Measurements from ENCODE around the gene CGNL1.

CGNL1 gene

DNA sequence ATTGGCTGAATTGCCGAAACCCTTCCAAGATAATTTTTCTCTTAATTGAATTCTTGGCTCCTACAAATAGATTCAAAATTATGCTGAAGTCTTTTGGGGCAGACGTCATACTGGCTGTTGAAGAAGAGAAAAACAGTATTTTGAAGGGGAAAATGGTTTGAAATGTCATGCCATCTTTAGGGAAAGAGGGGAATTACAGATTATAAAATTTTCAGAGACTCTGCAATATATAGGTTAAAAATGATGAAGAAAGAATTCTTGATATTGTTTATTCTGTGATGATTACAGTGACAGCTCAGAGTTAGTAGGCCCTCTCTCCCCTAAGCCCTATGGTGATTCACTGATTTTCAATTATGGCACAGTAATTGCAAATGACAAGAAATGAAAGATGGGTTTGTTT, 86.1 kb downstream of the CGNL1 start:
- no peak for DNase-seq

DNA sequence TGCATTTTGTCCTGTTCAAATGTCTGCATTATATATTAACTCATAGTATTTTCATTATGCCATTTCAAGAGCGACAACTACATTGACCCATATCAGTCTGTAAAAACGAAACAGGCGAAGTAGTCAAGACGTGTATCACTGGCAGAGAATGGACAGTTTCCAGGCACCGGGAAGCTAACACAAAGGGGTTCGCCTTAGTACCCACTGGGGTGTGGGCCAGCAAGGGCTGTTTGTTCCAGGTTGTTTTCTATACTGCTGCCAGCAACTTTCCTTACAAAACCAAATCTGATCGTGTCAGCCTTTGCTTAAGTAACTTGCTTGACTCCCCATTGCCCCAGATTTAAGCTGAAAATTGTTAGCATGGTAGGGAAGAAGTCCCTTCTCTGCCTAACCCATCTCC, 87.1 kb downstream of the CGNL1 start:
- DNase-seq: no peak

DNA sequence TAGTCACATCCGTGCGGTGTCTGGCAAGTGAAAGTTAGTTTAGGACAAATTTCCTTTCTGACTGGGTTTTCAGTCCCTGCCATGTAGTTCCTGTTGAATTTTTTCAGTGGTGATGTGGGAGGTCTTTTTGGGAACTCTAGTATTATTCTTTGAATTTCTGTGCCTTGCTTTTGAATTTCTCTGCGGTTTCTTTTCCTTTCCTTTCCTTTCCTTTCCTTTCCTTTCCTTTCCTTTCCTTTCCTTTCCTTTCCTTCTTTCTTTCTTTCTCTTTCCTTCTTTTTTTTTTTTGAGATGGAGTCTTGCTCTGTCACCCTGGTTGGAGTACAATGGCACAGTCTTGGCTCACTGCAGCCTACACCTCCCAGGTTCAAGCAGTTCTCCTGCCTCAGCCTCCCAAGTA, 88.2 kb downstream of the CGNL1 start:
- DNase-seq: no peak

DNA sequence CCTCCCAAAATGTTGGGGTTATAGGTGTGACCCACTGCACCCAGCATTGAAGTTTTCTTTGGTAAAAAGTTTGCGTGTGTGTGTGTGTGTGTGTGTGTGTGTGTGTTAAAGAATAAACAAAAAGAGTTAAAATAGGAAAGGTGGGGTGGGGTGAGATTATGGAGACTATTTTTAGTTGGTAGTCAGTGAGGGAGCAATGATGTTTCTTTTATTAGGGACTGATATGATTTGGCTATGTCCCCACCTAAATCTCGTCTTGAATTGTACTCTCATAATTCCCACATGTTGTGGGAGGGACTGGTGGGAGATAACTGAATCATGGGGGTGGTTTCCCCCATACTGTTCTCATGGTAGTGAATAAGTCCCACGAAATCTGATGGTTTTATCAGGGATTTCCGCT, 92.2 kb downstream of the CGNL1 start:
- DNase-seq: no peak

DNA sequence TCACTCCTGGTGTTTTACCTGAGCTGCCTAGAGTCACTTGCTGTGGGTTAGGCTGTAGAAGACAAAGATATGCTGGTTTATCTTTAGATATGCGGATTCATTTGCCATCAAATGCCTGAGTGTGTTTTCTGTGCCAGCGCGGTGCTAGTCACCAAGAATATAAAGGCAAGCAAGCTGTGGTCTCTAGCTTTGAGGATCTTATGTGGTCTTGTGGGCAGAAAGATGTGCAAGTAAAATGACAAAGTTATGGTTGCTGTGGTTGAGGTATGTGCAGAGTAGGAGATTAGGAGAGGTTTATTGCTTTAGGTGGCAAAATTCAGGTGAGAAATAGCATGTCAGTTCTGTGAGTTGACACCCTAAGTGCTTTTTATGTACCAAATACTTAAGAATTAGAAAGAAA, 94.2 kb downstream of the CGNL1 start:
- DNase-seq: no peak

DNA sequence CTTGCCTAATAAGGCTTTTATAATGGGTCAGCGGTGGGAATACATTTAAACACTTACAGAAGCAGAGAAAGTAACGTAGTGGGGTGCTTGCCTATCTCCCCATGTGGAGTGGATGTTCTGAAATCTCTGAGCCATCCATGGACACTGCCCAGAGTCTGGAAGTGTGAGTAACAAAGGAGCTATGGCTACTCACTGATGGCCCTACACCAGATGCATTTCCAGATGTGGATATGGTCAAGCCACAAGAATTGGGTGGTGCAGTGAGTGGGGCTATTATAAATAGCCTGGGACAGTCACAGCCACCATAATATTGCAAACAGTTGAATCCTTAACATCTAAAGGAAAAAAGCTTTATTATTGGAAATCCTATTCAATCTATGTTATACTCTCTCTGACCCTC, 96.6 kb downstream of the CGNL1 start:
- DNase-seq: no peak

DNA sequence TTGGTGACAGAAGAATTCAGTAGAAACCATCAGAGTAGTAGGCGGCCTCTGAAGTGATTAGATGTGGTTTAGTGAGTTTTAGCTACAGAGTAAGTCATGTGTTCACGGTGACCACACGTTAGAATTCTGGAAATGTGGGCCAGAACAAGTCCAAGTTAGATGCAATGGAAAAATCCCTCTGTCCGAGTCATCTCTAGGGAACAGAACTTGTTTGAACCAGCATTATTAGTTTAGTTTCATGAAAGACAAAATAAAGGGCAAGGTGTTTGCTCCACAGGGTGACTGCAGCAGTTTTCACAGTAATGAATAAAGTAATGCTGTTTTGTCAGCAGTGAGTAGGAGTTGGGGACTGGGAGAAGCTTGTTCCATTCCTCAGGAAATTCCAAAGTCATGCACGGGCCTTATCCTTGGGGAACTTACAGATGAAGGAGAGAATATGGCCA, 100.2 kb downstream of the CGNL1 start:
- DNase-seq: no peak

DNA sequence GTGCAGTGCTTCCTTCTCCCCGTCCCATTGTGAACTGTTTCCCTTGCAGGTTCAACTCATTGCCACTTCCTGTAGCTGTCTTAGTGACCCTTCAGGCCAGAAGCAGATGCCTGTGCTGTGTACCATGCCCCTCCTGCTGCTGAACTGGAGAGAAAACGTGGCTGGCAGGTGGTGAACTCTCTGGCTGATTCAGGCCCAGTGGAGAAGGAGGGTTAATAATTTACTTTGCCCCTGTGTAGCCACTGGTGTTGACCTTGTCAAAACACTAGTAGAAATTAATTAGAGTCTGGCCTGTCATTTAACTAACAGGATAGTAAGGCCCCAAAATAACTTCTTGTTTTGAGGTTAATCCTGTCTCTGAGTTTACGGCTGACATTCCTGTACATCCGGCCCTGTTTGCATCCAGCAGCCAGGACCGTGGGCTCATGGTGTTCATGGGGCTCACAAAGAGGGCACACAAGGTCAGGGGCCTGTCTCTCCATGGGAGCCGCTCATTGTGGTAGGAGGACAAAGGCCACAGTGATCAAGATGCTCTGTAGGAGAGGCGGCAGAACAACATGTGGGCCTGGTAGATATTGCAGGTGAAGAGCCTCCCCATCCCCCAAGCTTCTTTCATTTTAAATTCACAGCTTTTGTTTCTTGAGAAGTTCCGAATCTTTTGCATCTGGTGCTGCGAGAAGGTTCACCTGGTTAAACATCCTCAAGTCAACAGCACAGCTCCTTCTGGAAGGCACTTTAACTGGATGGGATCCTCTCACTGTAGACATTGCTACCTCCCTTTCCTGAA, 101.6 kb downstream of the CGNL1 start:
- DNase-seq: no peak

DNA sequence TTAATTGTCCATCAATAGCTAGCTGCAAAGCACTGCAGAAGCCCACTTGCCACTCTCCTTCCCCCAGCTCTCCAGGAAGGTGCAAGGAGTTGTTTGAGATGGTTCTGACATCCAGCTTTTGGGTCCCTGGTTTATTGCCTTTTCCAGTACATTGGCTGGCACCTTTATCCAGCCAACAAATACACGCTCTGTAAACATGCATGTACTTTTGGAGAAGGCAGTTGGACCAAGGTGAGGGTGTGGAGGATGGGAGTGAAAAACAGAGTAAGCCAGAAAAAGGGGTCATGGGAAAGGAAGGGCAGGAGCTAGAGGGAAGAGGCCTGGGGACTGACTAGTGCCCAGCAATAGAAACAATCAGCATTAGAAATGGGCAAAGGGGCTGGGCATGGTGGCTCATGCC, 102.7 kb downstream of the CGNL1 start:
- DNase-seq: no peak

DNA sequence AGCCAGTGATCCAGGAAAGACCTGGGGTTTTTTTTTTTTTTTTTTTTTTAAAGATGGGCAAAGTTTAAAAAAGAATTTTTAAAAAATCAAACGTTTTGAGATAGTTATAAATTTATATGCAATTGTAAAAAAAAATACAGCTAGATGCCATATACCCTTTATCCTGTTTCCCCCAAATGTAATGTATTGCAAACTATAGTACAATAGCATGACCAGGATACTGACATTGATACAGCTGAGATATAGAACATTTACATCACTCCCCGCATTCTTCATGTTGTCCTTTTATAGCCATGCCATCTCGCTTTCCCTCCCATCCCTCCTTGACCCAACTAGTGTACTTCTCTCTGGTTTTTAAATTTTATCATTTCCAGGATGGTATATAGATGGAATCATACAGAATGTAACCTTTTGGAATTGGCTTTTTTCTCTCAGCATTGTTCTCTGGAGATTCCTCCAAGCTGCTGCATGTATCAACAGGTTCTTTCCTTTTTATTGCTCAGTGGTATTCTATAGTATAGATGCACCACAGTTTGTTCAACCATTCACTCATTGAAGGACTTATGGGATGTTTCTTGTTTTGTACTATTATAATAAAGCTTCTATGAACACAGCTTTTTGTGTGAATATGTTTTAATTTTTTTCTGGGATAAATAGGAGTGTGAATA, 104.9 kb downstream of the CGNL1 start:
- DNase-seq: no peak

DNA sequence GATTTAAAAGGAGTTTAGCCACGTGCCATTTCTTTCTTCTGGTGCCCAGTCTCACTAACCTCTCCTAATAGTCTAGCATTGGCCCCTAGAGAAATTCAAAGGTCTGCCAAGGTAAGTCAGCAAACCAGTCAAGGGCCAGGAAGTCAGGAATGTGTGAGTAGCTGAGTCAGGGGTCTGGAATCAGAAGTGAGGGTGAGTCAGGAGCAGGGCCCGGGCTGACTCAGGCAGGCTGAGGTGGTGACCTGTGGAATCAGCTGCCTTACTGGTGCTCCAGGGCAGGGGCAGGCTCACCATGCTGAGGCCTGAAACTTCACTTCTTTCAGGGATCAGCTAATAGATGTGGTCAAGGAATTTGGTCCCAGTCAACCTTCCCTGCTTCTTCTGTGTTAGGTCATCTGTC, 109.6 kb downstream of the CGNL1 start:
- DNase-seq: no peak

DNA sequence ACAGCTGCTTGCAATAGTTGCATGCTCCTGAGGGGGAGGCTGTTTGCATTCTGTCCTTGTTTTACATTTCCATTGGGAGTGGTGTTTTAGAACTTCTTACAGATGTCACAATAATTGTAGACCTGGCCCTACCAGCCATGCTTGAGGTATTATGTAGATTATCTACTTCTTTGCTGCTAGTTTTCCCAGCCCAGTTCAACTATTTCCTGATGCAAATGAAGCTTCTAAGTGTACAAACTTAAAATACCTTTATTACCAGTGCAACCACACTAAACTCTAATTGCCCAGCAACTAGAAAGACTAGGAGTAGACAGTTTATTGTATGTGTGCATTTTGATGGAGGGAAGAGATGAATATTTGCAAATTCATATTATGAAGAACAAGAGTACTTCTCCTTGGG, 110.5 kb downstream of the CGNL1 start:
- no peak for DNase-seq

DNA sequence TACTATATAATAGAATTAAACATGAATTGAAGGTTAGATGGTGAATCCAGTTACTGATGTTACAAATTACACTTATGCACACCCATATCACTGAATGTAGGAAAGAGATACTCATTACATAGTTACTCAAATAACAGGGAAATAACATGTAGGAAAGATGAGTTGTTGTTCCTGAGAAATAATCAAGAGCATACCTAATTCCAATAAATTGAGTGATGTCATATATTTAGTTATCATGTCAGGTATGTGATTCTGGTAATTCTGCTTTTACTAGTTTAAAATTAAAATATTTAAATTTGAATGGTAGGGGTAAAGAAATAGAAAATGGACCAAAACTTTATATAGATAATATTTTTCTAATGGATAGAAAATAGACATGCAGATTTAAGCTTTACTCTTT, 112.8 kb downstream of the CGNL1 start:
- DNase-seq: no peak

DNA sequence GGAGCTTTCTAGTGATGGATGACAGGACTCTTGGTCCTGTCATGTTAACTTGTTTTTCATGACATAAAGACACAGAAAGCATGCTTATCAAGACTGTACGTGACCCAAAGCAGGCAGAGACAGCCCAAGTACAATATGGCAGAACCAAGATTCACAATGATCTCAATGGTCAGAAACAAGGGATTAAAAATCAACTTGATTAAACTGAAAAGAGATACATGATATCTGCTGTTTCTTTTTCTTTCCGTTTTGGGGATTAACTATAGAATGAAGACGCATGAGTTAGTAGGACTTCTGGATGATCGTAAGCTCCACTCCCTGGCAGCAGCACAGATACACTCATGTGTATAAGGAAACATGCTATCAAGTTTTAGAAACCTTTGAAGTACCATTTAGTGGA, 117.0 kb downstream of the CGNL1 start:
- DNase-seq: no peak

DNA sequence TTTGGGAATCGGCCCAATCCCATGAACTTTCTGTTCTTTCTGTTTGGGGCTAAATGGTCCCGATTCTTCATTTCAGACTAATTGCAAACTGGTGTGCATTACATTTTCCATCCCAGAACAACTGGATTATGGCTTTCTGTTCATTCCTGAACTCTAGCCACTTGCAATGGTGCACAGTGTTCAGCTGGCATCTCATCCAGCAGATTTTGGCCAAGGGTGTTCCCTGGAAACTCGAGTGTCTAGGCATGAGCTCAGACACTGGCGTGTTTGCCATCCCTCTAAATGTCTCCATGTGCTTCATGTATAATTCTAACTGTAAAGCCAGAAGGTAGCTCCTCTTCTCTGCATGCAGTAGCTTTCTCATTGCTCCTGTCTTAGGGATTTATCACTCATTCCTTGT, 118.3 kb downstream of the CGNL1 start:
- no peak for DNase-seq

DNA sequence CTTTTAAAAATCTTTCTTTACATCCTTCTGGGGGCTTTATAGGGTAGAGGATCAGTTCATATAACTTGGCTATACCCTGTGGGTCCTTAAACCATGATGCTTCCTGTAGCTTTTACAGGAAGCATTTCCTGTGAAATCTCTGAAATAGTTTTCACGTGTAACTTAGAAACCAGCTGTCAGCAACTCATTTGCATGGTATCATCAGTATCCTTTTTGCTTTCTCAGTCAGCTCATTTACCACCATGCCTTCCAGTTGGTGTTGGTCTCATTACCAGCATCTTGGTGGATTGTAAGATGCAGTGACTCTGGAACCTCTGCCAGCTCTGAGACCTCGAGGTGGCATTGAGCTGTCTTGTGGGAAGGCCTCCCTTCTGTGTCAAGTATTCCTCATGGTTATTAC, 118.7 kb downstream of the CGNL1 start:
- DNase-seq: no peak

DNA sequence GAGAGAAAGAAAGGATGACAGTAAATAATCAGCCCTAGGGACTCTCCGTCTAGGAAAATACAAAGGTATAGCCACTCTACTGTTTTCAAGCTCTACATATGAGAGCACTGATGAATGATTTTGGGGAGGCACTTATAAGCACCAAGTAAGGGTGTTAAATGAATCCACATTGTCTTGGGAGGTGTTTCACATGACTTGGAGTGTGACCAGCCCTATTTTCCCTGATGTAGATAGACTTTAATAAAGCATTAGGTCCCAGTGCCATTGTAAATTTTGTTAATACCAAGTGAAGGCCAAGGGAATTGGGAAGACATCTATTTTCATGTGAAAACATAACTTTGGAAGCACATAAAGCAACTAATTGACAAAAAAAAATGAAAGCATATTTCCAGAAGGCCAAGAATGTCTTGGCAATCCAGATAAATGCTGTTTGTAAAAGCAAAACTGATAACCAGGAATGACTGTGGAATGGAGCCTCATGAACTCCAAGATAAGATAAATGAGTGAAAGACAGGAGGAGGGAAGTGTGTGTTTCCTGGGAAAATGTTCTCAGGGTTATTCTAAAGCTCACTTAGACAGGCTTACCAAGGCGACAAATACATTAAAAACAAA, 119.4 kb downstream of the CGNL1 start:
- no peak for DNase-seq

DNA sequence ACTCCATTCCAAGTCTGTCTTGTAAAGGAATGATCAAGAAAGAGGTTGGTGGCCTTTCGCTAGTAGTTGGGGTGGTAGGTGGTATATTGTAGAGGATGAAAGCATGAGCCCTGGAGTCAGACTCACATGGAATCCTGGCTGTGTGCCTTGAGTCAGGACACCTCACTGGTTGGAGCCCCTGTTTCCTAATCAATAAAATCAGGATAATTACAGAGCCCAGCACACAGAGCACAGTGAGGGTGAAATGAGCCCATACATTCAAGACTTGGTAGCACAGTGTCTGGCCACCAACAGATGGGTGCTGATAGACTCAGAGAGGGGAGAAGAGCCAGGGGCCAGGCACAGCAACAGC, 120.3 kb downstream of the CGNL1 start:
- no peak for DNase-seq

DNA sequence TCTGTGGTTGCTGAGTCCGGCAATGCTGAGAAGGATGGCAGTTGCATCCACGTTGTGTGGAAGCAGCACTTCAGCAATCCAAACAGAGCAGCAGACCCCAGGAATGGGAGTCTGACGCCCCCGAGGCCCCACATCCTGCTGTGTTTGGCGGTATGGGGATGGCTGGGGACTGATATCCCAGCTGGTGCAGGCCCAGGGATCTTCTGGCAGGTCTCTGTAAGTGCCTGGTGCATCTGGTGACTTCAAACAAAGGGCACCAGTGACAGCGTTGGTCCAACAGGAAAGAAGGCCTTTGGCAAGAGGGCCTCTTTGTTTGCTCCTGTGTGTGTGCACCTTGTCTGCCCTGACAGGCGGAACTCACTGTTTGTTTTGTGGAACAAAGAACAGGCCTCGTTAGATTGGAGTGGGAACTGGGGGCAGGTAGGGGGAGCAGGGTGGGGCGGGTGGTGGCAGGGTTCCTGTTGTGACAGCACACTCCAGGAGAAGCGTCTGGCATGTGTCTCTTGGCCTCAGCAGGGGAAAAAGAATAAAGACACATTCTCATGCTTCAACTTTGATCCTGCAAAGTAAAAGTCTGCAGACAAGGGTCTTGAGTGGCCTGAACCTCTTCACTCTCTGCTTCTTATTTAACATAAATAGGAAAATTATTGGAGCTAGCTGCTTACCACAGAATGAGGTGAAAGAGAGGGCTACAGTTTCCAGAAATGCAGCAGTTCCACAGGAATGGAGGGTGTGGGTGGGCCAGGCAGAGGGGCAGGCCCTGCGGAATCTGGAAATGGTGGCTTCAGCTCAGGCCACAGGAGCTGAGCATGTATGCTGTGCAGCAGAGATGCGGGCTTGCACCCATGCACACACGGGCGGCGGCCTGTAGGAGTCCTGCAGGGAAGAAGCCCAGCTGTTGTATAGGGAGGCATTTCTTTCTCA, 120.9 kb downstream of the CGNL1 start:
- peak; percentile 94 for DNase-seq

DNA sequence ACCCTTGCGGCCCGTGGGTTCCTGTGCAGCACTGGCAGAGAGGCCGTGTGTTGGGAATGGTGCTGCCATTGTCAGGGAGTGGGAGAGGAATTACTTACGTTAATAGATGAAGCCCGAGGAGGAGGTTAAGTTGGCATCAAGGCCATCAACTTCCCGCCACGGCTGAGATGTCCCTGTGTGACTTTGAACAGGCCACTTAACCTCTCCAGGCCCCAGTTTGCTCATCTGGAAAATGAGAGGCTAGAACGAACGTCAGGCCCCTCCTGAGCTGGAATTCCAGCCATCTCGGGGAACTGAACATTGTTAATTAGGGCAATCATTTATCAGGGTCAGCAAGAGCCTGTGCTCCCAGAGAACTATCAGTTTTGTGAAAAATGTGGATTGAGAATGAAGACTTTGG, 124.0 kb downstream of the CGNL1 start:
- no peak for DNase-seq

DNA sequence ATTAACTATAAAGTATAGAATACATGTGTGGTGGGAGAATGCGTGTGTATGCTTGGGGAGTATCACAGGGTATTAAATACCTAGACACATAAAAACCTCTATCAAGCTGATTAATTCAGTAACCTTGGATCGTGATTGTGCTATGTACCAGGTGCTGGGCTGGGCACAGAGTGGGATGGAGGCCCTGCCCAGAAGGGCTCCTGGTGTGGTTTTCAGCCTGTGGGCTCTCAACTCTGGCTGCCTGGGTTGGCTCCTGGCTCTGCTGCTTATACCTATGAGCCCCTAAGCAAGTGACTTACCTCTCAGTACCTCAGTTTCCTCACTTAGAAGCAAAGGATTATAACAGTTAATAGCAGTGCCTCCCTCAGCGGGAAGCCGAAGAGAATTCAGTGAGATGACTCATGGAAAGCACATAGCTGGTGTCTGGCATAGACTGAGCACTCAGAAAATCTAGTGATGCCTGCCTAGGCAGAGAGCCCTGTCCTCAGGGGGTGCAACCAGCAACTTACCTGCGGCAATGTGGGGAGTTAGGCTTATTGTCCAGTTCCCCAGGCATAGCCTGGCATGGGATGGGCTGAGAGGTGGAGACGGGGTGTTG, 124.8 kb downstream of the CGNL1 start:
- no peak for DNase-seq

DNA sequence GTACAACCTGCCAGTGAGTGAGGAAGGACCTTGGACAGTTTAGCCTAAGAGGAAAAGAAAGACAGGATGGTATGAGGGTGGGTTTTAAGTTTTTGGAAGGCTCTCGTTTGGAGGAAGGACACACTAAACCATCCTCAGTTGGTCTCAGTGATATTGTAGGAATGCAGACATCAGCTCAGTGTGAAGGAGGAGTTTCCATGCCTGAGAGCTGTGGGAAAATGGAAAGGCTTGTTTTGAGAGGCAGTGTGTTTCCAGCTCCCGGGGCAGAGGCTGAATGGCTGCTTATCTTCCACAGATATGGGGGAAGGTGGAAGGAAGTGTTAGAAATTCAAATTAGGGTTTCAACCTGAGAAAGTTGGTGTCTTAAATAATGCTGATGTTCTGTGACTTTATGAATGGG, 125.8 kb downstream of the CGNL1 start:
- no peak for DNase-seq
